Left colon (tissue), 2 donors: ENCODE data around the gene RGS7BP. TPM values are rescaled to one million over a fixed set of nuclear protein-coding genes. Genes with fewer than 3 reads are reported as not detected.

Source experiments
- ATAC-seq: fragments of 200-7000 bp; cut with Tn5 transposase; one replicate; pipeline ENCODE4 v1.9.1; 2020; ENCODE audit warnings: mild to moderate bottlenecking, moderate library complexity
- DNase-seq, 2 donors: peaks; one replicate each; pipeline ENCODE4 v3.0.0-alpha.2; 2020
- intact Hi-C, 2 donors: fragments of 100-400 bp; cut with DNase I in 1 of 2; cut with micrococcal nuclease in 1 of 2; formaldehyde crosslinking; loops; one replicate each; pipeline versions ENCODE4 v1.11.2 to v1.14.0; 2022; cut with DNase I, micrococcal nuclease
- total RNA-seq, 2 donors: library from RNA; stranded (reverse); fragmentation: NEBNext Ultra II Directional; extraction: Animal tissue kit (Norgen Biotek cat#: 25700); gene quantifications; one replicate each; pipeline ENCODE4 v1.2.1, GENCODE V29; 2021
- donor health status: DM: no; HTN: no; CAD: no.
- donor health status: DM: yes; HTN: yes; CAD: no.

RGS7BP gene
- total RNA-seq, 2 donors from 2014 or later: 0.24 to 0.50 TPM

GRCh38 chr5:64615895-64616294 is 110.1 kb downstream of the RGS7BP start:
- ATAC-seq (no peak), DNase-seq (no peak)
- intact Hi-C loops: loop anchor here in 1 of 2 donors (10.0 kb wide), 1 partner anchor 471 kb away; no protein-coding TSS in a partner anchor

DNA sequence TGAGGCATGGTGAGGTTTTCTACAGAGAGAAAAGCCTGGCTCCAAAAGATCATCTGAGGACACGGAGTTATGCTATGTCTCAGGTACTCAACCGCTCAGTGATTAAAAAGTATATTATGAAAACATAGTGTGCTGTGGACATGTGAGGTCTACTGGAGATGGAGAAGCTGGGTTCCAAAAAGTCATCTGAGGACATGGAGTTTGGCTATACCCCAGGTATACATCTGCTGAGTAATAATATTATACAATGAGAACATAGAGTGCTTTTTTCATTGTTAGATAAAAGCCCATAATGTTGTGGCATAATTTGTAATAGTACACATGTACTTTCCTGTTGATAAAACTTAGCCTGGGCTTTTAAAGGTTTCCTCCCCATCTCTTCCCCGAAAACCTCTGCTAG is 113.8 kb downstream of the RGS7BP start:
- intact Hi-C loops: loop anchor here in 1 of 2 donors (10.0 kb wide), 1 partner anchor 475 kb away; no protein-coding TSS in a partner anchor

DNA sequence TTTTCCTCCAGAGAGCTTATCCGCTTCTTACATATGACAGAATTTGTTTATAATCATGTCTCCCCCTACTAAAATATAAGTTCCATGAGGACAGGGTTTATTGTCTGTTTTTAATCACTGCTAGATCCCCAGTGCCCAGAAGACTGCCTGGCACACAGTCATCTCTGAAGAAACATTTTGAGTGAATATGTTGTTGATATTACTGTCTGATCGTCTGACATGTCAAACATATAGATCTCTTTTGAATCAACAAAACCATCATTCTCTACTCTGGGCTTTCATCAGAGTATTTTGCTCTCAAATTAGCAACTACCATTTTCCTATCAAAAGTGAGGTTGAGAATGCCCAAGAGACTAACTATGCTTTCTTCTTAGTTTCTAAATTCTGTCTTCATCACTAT is 117.2 kb downstream of the RGS7BP start:
- ATAC-seq (no peak), DNase-seq (no peak)
- intact Hi-C loops: no loop called here

More for the DNA sequence above, 113.8 kb downstream of the RGS7BP start:
- DNase-seq (no peak), ATAC-seq (no peak)

GRCh38 chr5:64625678-64626077 is 119.9 kb downstream of the RGS7BP start:
- DNase-seq: no peak
- intact Hi-C loops: no loop called here
- no peak for ATAC-seq

GRCh38 chr5:64628901-64629300 is 123.1 kb downstream of the RGS7BP start:
- DNase-seq: no peak
- no peak for ATAC-seq
- intact Hi-C loops: no loop called here

DNA sequence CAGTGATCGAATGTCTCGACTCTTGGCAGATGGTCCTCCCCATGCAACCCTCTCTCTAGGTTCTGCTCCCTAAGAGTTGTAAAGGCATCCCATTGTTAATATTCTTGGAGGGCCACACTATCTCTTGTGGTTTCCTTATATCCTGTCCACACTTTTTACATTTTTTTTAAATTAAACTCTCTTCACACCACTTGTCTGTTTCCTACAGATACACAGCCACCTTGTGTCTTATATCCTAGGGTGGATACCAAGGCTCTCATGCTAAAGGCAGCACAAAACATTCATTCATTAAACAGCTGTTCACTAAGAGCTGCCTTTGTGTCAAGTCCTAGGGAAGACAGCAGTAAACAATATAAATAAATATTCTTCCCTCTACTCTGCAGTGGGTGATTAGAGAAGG is 124.0 kb downstream of the RGS7BP start:
- ATAC-seq (no peak), DNase-seq (no peak)
- intact Hi-C loops: no loop called here

DNA sequence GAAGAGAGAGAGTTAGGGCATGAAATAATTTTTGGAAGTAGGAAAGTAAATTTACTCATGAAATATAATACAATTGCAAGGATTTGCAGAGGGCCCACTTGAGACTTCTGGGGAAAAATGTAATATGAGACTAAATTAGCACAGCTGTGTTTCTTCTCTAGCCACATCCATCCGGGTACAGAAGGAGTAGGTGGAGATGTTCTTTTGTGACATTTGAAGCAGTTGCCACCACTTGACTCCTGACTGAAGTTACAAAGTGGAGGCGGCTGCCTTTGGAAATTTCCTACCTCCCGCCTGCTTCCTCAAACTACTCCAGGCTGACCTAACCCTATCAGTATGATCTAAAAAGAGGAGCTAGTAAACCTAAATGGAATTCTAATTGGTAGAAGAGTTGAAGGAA is 126.4 kb downstream of the RGS7BP start:
- intact Hi-C loops: no loop called here
- no peak for DNase-seq
- no peak for ATAC-seq

- DNase-seq (no peak), ATAC-seq (no peak)
- intact Hi-C loops: loop anchor here in 1 of 2 donors (5.0 kb wide), 1 partner anchor 147 kb away; no protein-coding TSS in a partner anchor
These were observed 129.3 kb downstream of the RGS7BP start for GRCh38 chr5:64634997-64635686.

- intact Hi-C loops: loop anchor here in 1 of 2 donors (5.0 kb wide), 1 partner anchor 145 kb away; no protein-coding TSS in a partner anchor
- no peak for ATAC-seq
These were observed 131.3 kb downstream of the RGS7BP start for GRCh38 chr5:64637144-64637543.

GRCh38 chr5:64637837-64638443 is 132.1 kb downstream of the RGS7BP start:
- intact Hi-C loops: loop anchor here in 1 of 2 donors (5.0 kb wide), 1 partner anchor 144 kb away; no protein-coding TSS in a partner anchor
- no peak for ATAC-seq
- no peak for DNase-seq

More at GRCh38 chr5:64637144-64637543, 131.3 kb downstream of the RGS7BP start:
- no peak for DNase-seq

DNA sequence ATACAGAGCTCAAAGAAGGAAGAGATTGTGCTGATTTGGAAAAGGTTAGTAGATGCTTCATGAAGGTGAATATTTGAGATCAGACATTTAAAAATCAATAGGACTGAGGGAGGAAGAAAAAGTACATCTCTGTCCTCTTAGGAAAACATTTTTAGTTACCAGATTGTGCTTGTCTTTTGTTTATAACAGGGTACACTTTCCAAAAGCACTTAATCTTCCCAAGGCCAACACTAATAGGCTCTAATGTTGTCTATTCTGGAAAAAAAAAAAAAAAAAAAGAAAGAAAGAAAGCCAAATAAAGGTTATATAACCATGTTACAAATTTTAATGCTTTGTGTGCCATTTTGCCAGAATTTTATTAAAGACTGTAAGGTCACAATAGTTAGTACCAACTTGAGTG is 139.0 kb downstream of the RGS7BP start:
- intact Hi-C loops: no loop called here
- ATAC-seq (no peak), DNase-seq (no peak)

DNA sequence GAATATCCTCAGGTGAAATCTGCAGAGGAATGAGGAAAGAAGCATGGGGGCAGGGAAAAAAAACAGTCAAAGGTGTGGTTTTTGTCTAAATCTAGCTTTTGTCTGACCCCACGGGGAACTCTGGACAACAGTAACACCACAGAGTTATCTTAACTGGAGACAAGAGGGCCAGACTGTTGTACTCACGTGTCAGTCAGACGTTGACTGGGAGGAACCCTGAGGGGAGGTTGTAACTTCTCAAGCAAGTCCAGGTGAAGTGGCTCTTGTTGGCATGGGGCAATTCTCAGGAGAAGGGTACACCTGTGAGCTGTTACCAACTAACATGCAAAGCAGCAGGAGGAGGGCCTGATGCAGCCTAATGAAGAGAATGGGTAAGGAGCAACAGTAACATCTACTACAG is 140.4 kb downstream of the RGS7BP start:
- intact Hi-C loops: no loop called here
- DNase-seq (no peak), ATAC-seq (no peak)

DNA sequence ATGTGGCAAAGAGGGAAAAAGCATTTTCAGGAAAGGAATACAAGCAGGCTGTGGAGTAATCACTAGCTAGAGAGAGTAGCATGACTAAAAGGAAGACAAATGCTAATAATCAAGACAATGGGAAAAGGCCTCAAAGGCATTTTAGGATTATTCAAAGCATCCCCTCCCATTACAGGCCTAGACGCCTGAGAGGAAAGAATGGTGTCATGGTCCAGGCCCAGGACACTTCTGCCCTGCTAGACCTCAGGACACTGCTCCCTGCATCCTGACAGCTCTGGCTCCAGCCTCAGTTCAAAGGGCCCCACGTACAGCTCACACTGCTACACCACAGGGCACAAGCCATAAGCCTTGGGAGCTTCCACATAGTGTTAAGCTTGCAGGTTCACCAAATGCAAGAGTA is 143.7 kb downstream of the RGS7BP start:
- intact Hi-C loops: no loop called here
- no peak for DNase-seq
- ATAC-seq: no peak

DNA sequence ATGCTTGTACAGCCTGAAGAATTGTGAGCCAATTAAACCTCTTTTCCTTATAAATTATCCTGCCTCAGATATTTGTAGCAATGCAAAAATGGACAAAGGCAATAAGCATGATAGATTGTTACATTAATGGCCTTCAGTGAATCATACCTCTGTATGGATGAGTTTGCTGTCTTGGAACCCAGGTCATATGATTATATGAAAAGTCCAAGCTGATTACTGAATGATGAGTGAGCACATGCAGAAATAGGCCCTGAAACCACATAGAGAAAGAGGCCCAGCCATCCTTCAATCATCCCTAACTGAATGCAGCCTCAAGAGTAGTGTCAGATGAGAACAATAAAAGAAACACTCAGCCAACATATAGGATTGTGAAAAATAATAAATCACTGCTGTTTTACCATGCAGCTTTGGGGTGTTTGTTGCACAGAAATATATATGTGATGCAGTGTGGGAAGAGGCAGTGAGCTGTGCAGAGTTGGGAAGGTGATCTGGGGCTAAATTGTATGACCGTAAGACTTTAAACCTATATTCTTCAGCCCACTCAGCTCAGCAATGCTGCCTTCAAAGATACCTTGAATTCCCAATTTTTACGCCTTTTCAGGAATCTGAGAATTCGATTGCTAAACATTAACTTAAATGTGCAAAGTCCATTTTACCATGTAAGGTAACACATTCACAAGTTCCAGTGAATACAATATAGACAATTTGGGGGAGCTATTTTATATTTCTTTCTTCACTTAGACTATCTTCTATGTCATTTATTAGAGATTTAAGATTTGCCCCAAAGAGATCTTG is 148.1 kb downstream of the RGS7BP start:
- no peak for ATAC-seq
- intact Hi-C loops: no loop called here
- DNase-seq: no peak

- ATAC-seq (no peak), DNase-seq (no peak)
- intact Hi-C loops: no loop called here
These were observed 148.7 kb downstream of the RGS7BP start for GRCh38 chr5:64654561-64654938.

- no peak for ATAC-seq
These were observed 149.8 kb downstream of the RGS7BP start for GRCh38 chr5:64655596-64655995.

GRCh38 chr5:64659289-64659688 is 153.5 kb downstream of the RGS7BP start:
- intact Hi-C loops: no loop called here
- no peak for DNase-seq
- no peak for ATAC-seq

More at GRCh38 chr5:64655596-64655995, 149.8 kb downstream of the RGS7BP start:
- intact Hi-C loops: no loop called here
- DNase-seq: no peak
